ENCODE data around the gene CD68. TPM values are rescaled to one million over a fixed set of nuclear protein-coding genes. Genes with fewer than 3 reads are reported as not detected.

Gene CD68, protein sequence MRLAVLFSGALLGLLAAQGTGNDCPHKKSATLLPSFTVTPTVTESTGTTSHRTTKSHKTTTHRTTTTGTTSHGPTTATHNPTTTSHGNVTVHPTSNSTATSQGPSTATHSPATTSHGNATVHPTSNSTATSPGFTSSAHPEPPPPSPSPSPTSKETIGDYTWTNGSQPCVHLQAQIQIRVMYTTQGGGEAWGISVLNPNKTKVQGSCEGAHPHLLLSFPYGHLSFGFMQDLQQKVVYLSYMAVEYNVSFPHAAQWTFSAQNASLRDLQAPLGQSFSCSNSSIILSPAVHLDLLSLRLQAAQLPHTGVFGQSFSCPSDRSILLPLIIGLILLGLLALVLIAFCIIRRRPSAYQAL
- 2.0 and 3.6 TPM in 2 replicates for total RNA-seq

- DNase-seq (ENCODE audit: low read depth, low spot score): no peak
These were observed at the start of gene CD68 for GRCh38 chr17:7579001-7579833. CD68 (plus strand) TSS chr17:7579638; CDS start chr17:7579678, 40 bp downstream.

- DNase-seq (ENCODE audit: low read depth, low spot score): no peak
These were observed 49.2 kb upstream of the CD68 start for GRCh38 chr17:7530023-7530900.

DNA sequence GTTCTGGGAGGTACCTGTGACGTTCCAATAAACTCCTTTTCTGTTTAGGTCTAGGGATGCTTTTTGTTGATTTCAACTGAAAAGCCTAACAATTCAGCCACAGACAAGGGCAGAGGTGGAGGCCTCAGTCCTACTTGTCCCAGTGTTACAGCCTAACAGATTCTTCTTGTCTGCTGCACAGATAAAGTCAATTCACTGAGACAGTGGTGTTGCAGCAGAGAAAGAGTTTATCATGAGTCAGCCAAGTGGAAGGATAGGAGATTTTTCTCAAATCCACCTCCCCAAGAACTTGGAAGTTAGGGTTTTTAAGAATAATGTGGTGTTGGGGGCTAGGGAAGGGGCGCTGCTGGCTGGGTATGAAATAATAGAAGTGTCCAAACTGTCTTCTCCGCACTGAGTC, 41.4 kb upstream of the CD68 start:
- DNase-seq (ENCODE audit: low read depth, low spot score): no peak

GRCh38 chr17:7538891-7539545, 40.4 kb upstream of the CD68 start:
- DNase-seq (ENCODE audit: low read depth, low spot score): no peak

- DNase-seq (ENCODE audit: low read depth, low spot score): no peak
These were observed 38.3 kb upstream of the CD68 start for GRCh38 chr17:7541074-7541621.

DNA sequence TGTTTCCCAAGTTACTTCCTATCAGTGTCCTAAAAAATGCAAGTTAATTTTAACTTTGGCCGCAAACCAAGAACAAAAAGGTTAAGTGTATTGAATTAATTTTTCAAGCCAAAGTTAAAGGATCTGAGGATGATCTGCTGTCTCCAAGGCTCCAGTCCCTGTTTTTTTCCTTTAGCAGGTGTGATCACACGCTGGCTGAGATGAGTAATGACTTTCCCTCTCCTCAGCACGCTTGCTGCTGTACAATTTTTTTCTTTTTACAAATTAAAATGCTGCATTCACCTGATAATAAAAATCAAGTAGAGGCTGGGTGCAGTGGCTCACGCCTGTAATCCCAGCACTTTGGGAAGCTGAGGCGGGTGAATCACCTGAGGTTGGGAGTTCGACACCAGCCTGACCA, 34.5 kb upstream of the CD68 start:
- no peak for DNase-seq (ENCODE audit: low read depth, low spot score)

GRCh38 chr17:7548585-7549400, 30.6 kb upstream of the CD68 start, which contains the start of gene TNFSF12:
TNFSF12 (plus strand) TSS chr17:7549058; CDS start chr17:7549154, 96 bp downstream.
- no peak for DNase-seq (ENCODE audit: low read depth, low spot score)

GRCh38 chr17:7549401-7550055, 29.9 kb upstream of the CD68 start:
- DNase-seq (ENCODE audit: low read depth, low spot score): no peak

GRCh38 chr17:7550344-7550743, 29.1 kb upstream of the CD68 start:
- no peak for DNase-seq (ENCODE audit: low read depth, low spot score)

GRCh38 chr17:7551396-7551795, 28.0 kb upstream of the CD68 start:
- DNase-seq (ENCODE audit: low read depth, low spot score): no peak

DNA sequence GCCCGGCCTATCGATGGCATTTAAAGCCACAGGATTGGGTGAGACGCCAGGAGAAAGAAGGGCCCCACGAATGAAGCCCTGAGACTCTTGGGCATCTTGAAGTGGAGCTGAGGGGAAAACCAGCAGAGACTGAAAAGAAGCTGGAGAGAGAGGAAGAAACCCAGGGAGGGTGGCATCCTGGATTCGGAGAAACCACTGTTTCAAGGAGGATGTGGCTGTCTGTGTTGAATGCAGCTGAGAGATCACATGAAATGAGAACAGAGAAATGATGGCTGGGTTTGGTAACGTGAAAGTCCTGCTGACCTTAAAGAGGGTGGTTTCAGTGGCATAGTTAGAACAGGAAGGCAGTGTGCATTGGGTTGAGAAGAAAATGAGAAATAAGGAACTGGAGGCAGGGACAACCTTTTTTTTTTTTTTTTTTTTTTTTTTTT, 26.8 kb upstream of the CD68 start:
- DNase-seq (ENCODE audit: low read depth, low spot score): no peak

GRCh38 chr17:7553356-7553755, 26.1 kb upstream of the CD68 start:
- DNase-seq (ENCODE audit: low read depth, low spot score): no peak

DNA sequence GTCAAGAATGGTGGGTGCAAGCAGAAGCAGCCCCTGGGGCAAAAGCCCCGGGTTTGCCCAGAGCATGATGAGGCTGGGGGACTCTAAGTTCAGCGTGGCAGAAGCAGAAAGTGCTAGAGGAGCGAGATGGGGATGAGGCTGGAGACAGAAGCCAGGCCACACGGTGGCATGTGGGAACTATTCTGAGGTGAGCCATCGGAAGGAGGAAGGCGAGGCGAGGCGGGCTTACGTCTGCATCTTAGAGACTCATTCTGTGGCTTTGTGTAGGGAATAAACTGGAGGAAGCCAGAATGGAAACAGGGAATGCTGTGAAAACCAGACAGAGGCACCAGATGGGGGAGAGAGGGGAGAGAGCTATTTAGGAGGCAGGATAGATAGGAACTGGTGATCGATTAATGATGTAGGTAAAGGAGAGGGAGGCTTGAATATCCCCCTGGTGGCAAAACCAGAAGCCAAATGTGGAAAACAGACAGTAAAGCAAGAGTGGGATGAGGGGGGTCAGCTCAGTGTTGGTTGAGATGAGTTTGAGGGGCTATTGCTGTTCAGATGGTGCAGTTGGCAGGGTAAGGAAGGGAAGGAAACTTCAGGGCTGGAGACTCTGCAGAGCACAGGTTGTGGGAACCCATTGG, 24.0 kb upstream of the CD68 start:
- DNase-seq (ENCODE audit: low read depth, low spot score): no peak

GRCh38 chr17:7556627-7557026, 22.8 kb upstream of the CD68 start:
- DNase-seq (ENCODE audit: low read depth, low spot score): no peak

DNA sequence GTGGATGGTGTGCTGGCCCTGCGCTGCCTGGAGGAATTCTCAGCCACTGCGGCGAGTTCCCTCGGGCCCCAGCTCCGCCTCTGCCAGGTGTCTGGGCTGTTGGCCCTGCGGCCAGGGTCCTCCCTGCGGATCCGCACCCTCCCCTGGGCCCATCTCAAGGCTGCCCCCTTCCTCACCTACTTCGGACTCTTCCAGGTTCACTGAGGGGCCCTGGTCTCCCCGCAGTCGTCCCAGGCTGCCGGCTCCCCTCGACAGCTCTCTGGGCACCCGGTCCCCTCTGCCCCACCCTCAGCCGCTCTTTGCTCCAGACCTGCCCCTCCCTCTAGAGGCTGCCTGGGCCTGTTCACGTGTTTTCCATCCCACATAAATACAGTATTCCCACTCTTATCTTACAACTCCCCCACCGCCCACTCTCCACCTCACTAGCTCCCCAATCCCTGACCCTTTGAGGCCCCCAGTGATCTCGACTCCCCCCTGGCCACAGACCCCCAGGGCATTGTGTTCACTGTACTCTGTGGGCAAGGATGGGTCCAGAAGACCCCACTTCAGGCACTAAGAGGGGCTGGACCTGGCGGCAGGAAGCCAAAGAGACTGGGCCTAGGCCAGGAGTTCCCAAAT, 22.2 kb upstream of the CD68 start:
- no peak for DNase-seq (ENCODE audit: low read depth, low spot score)

DNA sequence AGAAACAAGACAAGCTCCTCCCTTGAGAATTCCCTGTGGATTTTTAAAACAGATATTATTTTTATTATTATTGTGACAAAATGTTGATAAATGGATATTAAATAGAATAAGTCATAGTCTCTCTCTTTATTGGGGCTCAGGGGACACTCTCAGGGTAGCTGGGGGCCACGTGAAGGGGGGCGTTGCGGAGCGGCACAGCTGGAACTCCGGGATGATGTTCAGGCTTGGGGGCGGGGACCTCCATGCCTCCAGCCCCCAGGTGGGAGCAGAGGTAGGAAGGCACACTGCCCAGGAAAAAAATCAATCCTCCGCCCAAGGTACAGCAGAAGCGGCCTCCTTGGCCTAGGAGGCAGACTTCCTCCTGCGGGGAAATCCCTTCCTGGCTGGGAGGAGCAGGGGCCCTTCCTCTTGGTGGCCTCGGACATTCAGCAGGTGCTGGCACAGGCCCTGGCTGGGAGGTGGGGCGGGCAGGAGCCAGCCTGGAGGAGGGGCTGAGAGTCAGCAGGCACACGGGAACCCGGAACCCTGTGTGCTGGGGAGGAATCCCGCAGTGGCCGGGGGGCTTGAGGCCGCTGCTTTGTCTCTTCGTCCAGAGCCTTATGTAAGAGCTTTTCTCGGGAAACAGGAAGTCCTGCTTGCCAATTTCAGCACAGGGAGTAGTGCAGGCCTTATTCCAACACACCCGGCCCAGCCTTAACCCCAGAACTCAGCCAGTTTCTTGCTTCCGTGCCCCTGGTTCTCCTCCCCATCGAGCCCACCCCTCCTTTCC, 21.5 kb upstream of the CD68 start:
- DNase-seq (ENCODE audit: low read depth, low spot score): peak; percentile 80

- no peak for DNase-seq (ENCODE audit: low read depth, low spot score)
These were observed 20.7 kb upstream of the CD68 start, which contains the start of gene TNFSF13 for GRCh38 chr17:7558544-7559319. TNFSF13 (plus strand) TSS chr17:7558750; CDS start chr17:7559040, 290 bp downstream.
